WTC11 (cell line): Measurements from ENCODE around the gene STAM. TPM values are rescaled to one million over a fixed set of nuclear protein-coding genes. Genes with fewer than 3 reads are reported as not detected.

Experiments
- ATAC-seq: fragments of 200-7000 bp; cut with Tn5 transposase; 2 replicates; pipeline ENCODE4 v1.10.0; 2021; ENCODE audit warnings: mild to moderate bottlenecking, moderate library complexity
- CTCF ChIA-PET: fragments of 300-600 bp; sonication (Branson Sonifier 250); formaldehyde crosslinking; loops from one replicate; lab custom pipeline; 2021; ENCODE audit warnings: antibody characterized with exemption; lab: Charles Lee
- POLR2A ChIA-PET: fragments of 350-600 bp; sonication (Branson Sonifier 250); formaldehyde crosslinking; loops from one replicate; lab custom pipeline; 2021; ENCODE audit warnings: antibody characterized with exemption; lab: Charles Lee
- DNase-seq: peaks from one replicate; pipeline ENCODE4 v3.0.0; 2021; ENCODE audit warnings: low spot score
- H3K27ac Mint-ChIP-seq: 2 replicates; pipeline ENCODE4 v1.8.0; 2021; ENCODE audit warnings: mixed read lengths
- H3K27me3 Mint-ChIP-seq: 2 replicates; pipeline ENCODE4 v1.8.0; 2021; ENCODE audit warnings: low read depth, mild to moderate bottlenecking, moderate library complexity, mixed read lengths
- H3K36me3 Mint-ChIP-seq: 2 replicates; pipeline ENCODE4 v1.8.0; 2021; ENCODE audit warnings: mixed read lengths
- H3K4me1 Mint-ChIP-seq: 2 replicates; pipeline ENCODE4 v1.8.0; 2022; ENCODE audit warnings: mixed read lengths
- H3K4me3 Mint-ChIP-seq: 2 replicates; pipeline ENCODE4 v1.8.0; 2021; ENCODE audit warnings: mild to moderate bottlenecking, moderate library complexity, mixed read lengths
- H3K9me3 Mint-ChIP-seq: 2 replicates; pipeline ENCODE4 v1.8.0; 2021; ENCODE audit warnings: mixed read lengths
- ATF6 ChIP-seq: sonication (generic); formaldehyde crosslinking; IDR thresholded peaks from 2 replicates; pipeline ENCODE4 v1.8.1; 2023; ENCODE audit warnings: mild to moderate bottlenecking, missing genetic modification reagents
- CDX4 ChIP-seq: fragments of 250-450 bp; sonication (Bioruptor Pico); IDR thresholded peaks from 2 replicates; pipeline ENCODE4 v1.9.0; 2021; ENCODE audit warnings: moderate library complexity, mild to moderate bottlenecking, inconsistent platforms, borderline replicate concordance
- CTCF ChIP-seq: fragments of 200-600 bp; IDR thresholded peaks from 2 replicates; pipeline ENCODE4 v1.8.0; 2022; ENCODE audit warnings: antibody characterized with exemption
- E2F1 ChIP-seq: sonication (generic); formaldehyde crosslinking; IDR thresholded peaks from 2 replicates; pipeline ENCODE4 v1.8.0; 2022; ENCODE audit warnings: mild to moderate bottlenecking, missing genetic modification reagents
- E2F5 ChIP-seq: sonication (generic); formaldehyde crosslinking; IDR thresholded peaks from 2 replicates; pipeline ENCODE4 v1.8.1; 2022; ENCODE audit warnings: mild to moderate bottlenecking, moderate library complexity, missing genetic modification reagents
- ELF4 ChIP-seq: sonication (generic); formaldehyde crosslinking; IDR thresholded peaks from 2 replicates; pipeline ENCODE4 v1.8.1; 2022; ENCODE audit warnings: low read depth, mild to moderate bottlenecking, moderate library complexity, missing genetic modification reagents
- ETV6 ChIP-seq: sonication (generic); formaldehyde crosslinking; IDR thresholded peaks from 2 replicates; pipeline ENCODE4 v1.8.1; 2022; ENCODE audit warnings: mild to moderate bottlenecking, missing genetic modification reagents
- FOXK1 ChIP-seq: sonication (generic); formaldehyde crosslinking; IDR thresholded peaks from 2 replicates; pipeline ENCODE4 v1.8.0; 2022; ENCODE audit warnings: mild to moderate bottlenecking, moderate library complexity, missing genetic modification reagents
- FOXP4 ChIP-seq: sonication (generic); formaldehyde crosslinking; IDR thresholded peaks from 2 replicates; pipeline ENCODE4 v1.8.0; 2022; ENCODE audit warnings: mild to moderate bottlenecking, missing genetic modification reagents
- GTF2I ChIP-seq: fragments of 250-450 bp; sonication (Bioruptor Pico); conservative IDR thresholded peaks from 2 replicates; pipeline ENCODE4 v1.4.0; 2021; ENCODE audit warnings: mild to moderate bottlenecking
- IRF2 ChIP-seq: sonication (generic); formaldehyde crosslinking; IDR thresholded peaks from 2 replicates; pipeline ENCODE4 v1.8.0; 2022; ENCODE audit warnings: low read depth, missing genetic modification reagents, borderline replicate concordance
- NFATC4 ChIP-seq: fragments of 250-450 bp; sonication (Bioruptor Pico); IDR thresholded peaks from 2 replicates; pipeline ENCODE4 v1.9.0; 2021; ENCODE audit warnings: mild to moderate bottlenecking
- NR1H2 ChIP-seq: sonication (generic); formaldehyde crosslinking; IDR thresholded peaks from 2 replicates; pipeline ENCODE4 v1.9.0; 2021; ENCODE audit warnings: mild to moderate bottlenecking, moderate library complexity, missing genetic modification reagents
- PRDM15 ChIP-seq: sonication (generic); formaldehyde crosslinking; IDR thresholded peaks from 2 replicates; pipeline ENCODE4 v1.8.0; 2022; ENCODE audit warnings: missing genetic modification reagents
- PREB ChIP-seq: sonication (generic); formaldehyde crosslinking; IDR thresholded peaks from 2 replicates; pipeline ENCODE4 v1.8.1; 2022; ENCODE audit warnings: mild to moderate bottlenecking, missing genetic modification reagents, moderate library complexity, borderline replicate concordance
- ZBTB21 ChIP-seq: sonication (generic); formaldehyde crosslinking; IDR thresholded peaks from 2 replicates; pipeline ENCODE4 v1.8.1; 2023; ENCODE audit warnings: mild to moderate bottlenecking, missing genetic modification reagents, borderline replicate concordance
- ZMAT4 ChIP-seq: fragments of 250-450 bp; sonication (Bioruptor Pico); IDR thresholded peaks from 2 replicates; pipeline ENCODE4 v1.9.0; 2021; ENCODE audit warnings: mild to moderate bottlenecking
- ZNF317 ChIP-seq: sonication (generic); formaldehyde crosslinking; IDR thresholded peaks from 2 replicates; pipeline ENCODE4 v1.8.1; 2023; ENCODE audit warnings: low read depth, mild to moderate bottlenecking, moderate library complexity, missing genetic modification reagents, borderline replicate concordance
- ZNF416 ChIP-seq: fragments of 250-450 bp; sonication (Bioruptor Pico); IDR thresholded peaks from 2 replicates; pipeline ENCODE4 v1.9.0; 2021; ENCODE audit warnings: mild to moderate bottlenecking, inconsistent platforms
- ZSCAN18 ChIP-seq: fragments of 250-450 bp; sonication (Bioruptor Pico); IDR thresholded peaks from 2 replicates; pipeline ENCODE4 v2.1.2; 2022; ENCODE audit warnings: mild to moderate bottlenecking, moderate library complexity
- total RNA-seq: library from RNA; stranded (reverse); gene quantifications from 3 replicates; pipeline ENCODE4 v1.2.3, GENCODE V29; 2021

The STAM gene
- total RNA-seq, 1 experiment from 2014 or later = 24.2 TPM

- Mint-ChIP-seq H3K9me3 (no peaks in the 10 kb centered on the region), H3K36me3 (peaks cover 3% of the 10 kb centered on the region), H3K4me1 (peaks cover under 1% of the 10 kb centered on the region), H3K27me3 (no peaks in the 10 kb centered on the region), H3K4me3 (no peak overlapping the region)
- no peak for DNase-seq
- ATAC-seq = no peak
- CTCF ChIA-PET = no interaction called here
- POLR2A ChIA-PET = no interaction called here
- no peak for TF ChIP-seq CTCF
- TF ChIP-seq E2F5 (CRISPR knock-in tag) = no peak
- TF ChIP-seq ATF6 (CRISPR knock-in tag) = no peak
- TF ChIP-seq ETV6 (CRISPR knock-in tag) = no peak
- no peak for TF ChIP-seq ZNF416 (CRISPR knock-in tag)
- TF ChIP-seq E2F1 (CRISPR knock-in tag) = no peak
- TF ChIP-seq PRDM15 (CRISPR knock-in tag) = no peak
- no peak for TF ChIP-seq FOXP4
- no peak for TF ChIP-seq ELF4 (CRISPR knock-in tag)
- no peak for TF ChIP-seq ZSCAN18 (CRISPR knock-in tag)
- TF ChIP-seq, all 79 proteins: peak for 0
- no peak overlapping the region for H3K27ac Mint-ChIP-seq
Observed at GRCh38 chr10:17689137-17689536, 45.2 kb downstream of the STAM start.

GRCh38 chr10:17693009-17693408, 49.1 kb downstream of the STAM start:
- no peak for ATAC-seq
- no peak overlapping the region for H3K27ac Mint-ChIP-seq
- POLR2A ChIA-PET = interaction anchor here (0.6 kb wide), 1 partner anchor 35 kb away, joined by 4 read pairs; no protein-coding TSS in a partner anchor
- H3K4me1 Mint-ChIP-seq = no peaks in the 10 kb centered on the region
- no peaks in the 10 kb centered on the region for H3K27me3 Mint-ChIP-seq
- no peak overlapping the region for H3K4me3 Mint-ChIP-seq
- DNase-seq = no peak
- no peaks in the 10 kb centered on the region for H3K9me3 Mint-ChIP-seq
- CTCF ChIA-PET = no interaction called here
- H3K36me3 Mint-ChIP-seq = peaks cover 3% of the 10 kb centered on the region
- no peak for TF ChIP-seq CDX4 (CRISPR knock-in tag)
- TF ChIP-seq NFATC4 (CRISPR knock-in tag) = no peak
- TF ChIP-seq PREB (CRISPR knock-in tag) = no peak
- TF ChIP-seq ZNF317 = no peak
- TF ChIP-seq NR1H2 (CRISPR knock-in tag) = no peak
- no peak for TF ChIP-seq FOXK1 (CRISPR knock-in tag)
- TF ChIP-seq GTF2I (CRISPR knock-in tag) = no peak
- no peak for TF ChIP-seq ZMAT4
- no peak for TF ChIP-seq ZBTB21 (CRISPR knock-in tag)
- no peak for TF ChIP-seq IRF2 (CRISPR knock-in tag)
